PFSK-1 (cell line): ENCODE data around the gene BGN.

Experiments used
- POLR2AphosphoS5 ChIP-seq: IDR thresholded peaks from 2 replicates; pipeline ENCODE4 v1.6.1; 2012; ENCODE audit warnings: low read depth, mild to moderate bottlenecking, control low read depth, low read length, moderate library complexity
- TAF1 ChIP-seq: IDR thresholded peaks from 2 replicates; pipeline ENCODE4 v1.6.1; 2012; ENCODE audit warnings: low read length, control low read depth, borderline replicate concordance; ENCODE audit not compliant: insufficient read depth
- TF ChIP-seq, protein P1 (sequence below), 2 experiments: IDR thresholded peaks; 2 replicates each; pipeline versions ENCODE4 v1.6.1 to v1.8.0; 2011 to 2012; ENCODE audit warnings: low read depth in 2 of 2, low read length in 2 of 2, control low read depth in 1 of 2, inconsistent platforms in 1 of 2, mild to moderate bottlenecking in 1 of 2, moderate library complexity in 1 of 2; ENCODE audit not compliant: insufficient read depth in 1 of 2

- TF ChIP-seq, protein P1, sequence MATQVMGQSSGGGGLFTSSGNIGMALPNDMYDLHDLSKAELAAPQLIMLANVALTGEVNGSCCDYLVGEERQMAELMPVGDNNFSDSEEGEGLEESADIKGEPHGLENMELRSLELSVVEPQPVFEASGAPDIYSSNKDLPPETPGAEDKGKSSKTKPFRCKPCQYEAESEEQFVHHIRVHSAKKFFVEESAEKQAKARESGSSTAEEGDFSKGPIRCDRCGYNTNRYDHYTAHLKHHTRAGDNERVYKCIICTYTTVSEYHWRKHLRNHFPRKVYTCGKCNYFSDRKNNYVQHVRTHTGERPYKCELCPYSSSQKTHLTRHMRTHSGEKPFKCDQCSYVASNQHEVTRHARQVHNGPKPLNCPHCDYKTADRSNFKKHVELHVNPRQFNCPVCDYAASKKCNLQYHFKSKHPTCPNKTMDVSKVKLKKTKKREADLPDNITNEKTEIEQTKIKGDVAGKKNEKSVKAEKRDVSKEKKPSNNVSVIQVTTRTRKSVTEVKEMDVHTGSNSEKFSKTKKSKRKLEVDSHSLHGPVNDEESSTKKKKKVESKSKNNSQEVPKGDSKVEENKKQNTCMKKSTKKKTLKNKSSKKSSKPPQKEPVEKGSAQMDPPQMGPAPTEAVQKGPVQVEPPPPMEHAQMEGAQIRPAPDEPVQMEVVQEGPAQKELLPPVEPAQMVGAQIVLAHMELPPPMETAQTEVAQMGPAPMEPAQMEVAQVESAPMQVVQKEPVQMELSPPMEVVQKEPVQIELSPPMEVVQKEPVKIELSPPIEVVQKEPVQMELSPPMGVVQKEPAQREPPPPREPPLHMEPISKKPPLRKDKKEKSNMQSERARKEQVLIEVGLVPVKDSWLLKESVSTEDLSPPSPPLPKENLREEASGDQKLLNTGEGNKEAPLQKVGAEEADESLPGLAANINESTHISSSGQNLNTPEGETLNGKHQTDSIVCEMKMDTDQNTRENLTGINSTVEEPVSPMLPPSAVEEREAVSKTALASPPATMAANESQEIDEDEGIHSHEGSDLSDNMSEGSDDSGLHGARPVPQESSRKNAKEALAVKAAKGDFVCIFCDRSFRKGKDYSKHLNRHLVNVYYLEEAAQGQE (IDR thresholded peaks at IDR 0.05; ENCODE audit: insufficient read depth in 1 of 2, low read depth in 2 of 2, low read length in 2 of 2) = no peak
- TF ChIP-seq POLR2AphosphoS5 (no peak), TAF1 (no peak)
Measured at GRCh38 chrX:153447581-153447960, 47.2 kb upstream of the BGN start.
